ENCODE data around the gene GMDS.

DNA sequence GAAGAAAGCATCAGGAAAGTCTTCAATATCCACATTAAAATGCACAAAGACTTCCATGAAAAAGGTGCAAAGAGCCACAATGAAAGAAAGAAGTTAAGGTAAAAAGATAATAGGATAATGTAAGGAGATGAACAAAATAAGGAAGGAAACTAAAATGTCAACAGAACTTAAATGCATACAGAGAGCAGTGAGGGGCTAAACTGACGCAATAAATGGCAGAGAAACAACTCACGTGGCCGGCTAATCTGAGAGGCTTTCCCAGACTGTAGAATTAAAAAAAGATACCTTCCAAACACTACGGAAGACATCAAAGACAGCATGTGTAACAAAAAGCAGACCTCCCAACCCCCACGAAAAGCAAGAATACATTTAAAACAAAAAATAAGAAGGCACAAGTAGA lies 73.7 kb downstream of the GMDS start:
- TF ChIP-seq, protein P1, sequence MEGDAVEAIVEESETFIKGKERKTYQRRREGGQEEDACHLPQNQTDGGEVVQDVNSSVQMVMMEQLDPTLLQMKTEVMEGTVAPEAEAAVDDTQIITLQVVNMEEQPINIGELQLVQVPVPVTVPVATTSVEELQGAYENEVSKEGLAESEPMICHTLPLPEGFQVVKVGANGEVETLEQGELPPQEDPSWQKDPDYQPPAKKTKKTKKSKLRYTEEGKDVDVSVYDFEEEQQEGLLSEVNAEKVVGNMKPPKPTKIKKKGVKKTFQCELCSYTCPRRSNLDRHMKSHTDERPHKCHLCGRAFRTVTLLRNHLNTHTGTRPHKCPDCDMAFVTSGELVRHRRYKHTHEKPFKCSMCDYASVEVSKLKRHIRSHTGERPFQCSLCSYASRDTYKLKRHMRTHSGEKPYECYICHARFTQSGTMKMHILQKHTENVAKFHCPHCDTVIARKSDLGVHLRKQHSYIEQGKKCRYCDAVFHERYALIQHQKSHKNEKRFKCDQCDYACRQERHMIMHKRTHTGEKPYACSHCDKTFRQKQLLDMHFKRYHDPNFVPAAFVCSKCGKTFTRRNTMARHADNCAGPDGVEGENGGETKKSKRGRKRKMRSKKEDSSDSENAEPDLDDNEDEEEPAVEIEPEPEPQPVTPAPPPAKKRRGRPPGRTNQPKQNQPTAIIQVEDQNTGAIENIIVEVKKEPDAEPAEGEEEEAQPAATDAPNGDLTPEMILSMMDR (IDR thresholded peaks at IDR 0.05), result no peak
- TF ChIP-seq POLR2A (IDR thresholded peaks at IDR 0.05), result no peak
- no peak for TF ChIP-seq POLR2AphosphoS5 (IDR thresholded peaks at IDR 0.05; ENCODE audit: insufficient read depth in 1 of 2, low read depth in 1 of 2)

All from vagina (tissue), 2 donors.